Naive B cell (primary cell): ENCODE measurements around the gene ADH1C. TPM values are rescaled to one million over a fixed set of nuclear protein-coding genes. Genes with fewer than 3 reads are reported as not detected.

Source experiments
- ATAC-seq, 2 donors: fragments of 150-1000 bp; cut with Tn5 transposase; 2 replicates each; pipeline ENCODE4 v1.10.0; 2021; ENCODE audit warnings: low read depth in 2 of 2, mild to moderate bottlenecking in 2 of 2, moderate library complexity in 2 of 2
- DNase-seq: peaks from one replicate; pipeline ENCODE4 v3.0.0; 2022
- H3K27ac Mint-ChIP-seq, 6 donors: one replicate each; pipeline ENCODE4 v1.8.0; 2020 to 2022; ENCODE audit warnings: mild to moderate bottlenecking in 6 of 6, mixed read lengths in 6 of 6, moderate library complexity in 5 of 6, inconsistent platforms in 2 of 6
- H3K27me3 Mint-ChIP-seq, 3 donors: one replicate each; pipeline ENCODE4 v1.8.0; 2021 to 2022; ENCODE audit warnings: mixed read lengths in 3 of 3, mild to moderate bottlenecking in 1 of 3
- H3K36me3 Mint-ChIP-seq, 2 donors: one replicate each; pipeline ENCODE4 v1.8.0; 2020 to 2022; ENCODE audit warnings: mixed read lengths in 2 of 2, inconsistent platforms in 1 of 2, mild to moderate bottlenecking in 1 of 2
- H3K4me1 Mint-ChIP-seq, 3 donors: one replicate each; pipeline ENCODE4 v1.8.0; 2020 to 2022; ENCODE audit warnings: mixed read lengths in 3 of 3, inconsistent platforms in 1 of 3, mild to moderate bottlenecking in 1 of 3, moderate library complexity in 1 of 3
- H3K4me3 Mint-ChIP-seq, 8 donors: one replicate each; pipeline ENCODE4 v1.8.0; 2020 to 2022; ENCODE audit warnings: mild to moderate bottlenecking in 8 of 8, mixed read lengths in 8 of 8, moderate library complexity in 8 of 8, inconsistent platforms in 2 of 8
- H3K9me3 Mint-ChIP-seq, 7 donors: one replicate each; pipeline ENCODE4 v1.8.0; 2020 to 2022; ENCODE audit warnings: mixed read lengths in 7 of 7, mild to moderate bottlenecking in 5 of 7, inconsistent platforms in 2 of 7, moderate library complexity in 1 of 7
- polyA plus RNA-seq, 6 donors: library from polyadenylated mRNA; unstranded; fragments of 300-500 nt; fragmentation: Illumina TruSeq; gene quantifications; one replicate each; pipeline ENCODE4 v1.2.3, GENCODE V29; 2021; ENCODE audit warnings: low read depth in 6 of 6

The ADH1C gene
- polyA plus RNA-seq, 6 donors from 2014 or later, result not detected

- Mint-ChIP-seq H3K27ac (no peak overlapping the region), H3K36me3 (no peaks in the 10 kb centered on the region), H3K4me3 (no peak overlapping the region), H3K27me3 (peaks cover 0 to 7% (median 3%) of the 10 kb centered on the region in 3 donors), H3K9me3 (peaks cover 0 to 1% (median 0%) of the 10 kb centered on the region in 7 donors), H3K4me1 (no peaks in the 10 kb centered on the region)
- no peak for ATAC-seq
- DNase-seq, result no peak
These were observed 38.3 kb downstream of the ADH1C start for GRCh38 chr4:99314211-99314610.

GRCh38 chr4:99310389-99310788, 42.2 kb downstream of the ADH1C start:
- no peaks in the 10 kb centered on the region for H3K9me3 Mint-ChIP-seq
- DNase-seq, result no peak
- H3K4me3 Mint-ChIP-seq, result no peak overlapping the region
- no peak overlapping the region for H3K27ac Mint-ChIP-seq
- H3K36me3 Mint-ChIP-seq, result no peaks in the 10 kb centered on the region
- no peak for ATAC-seq
- H3K27me3 Mint-ChIP-seq, result peaks cover 0 to 10% (median 0%) of the 10 kb centered on the region in 3 donors
- no peaks in the 10 kb centered on the region for H3K4me1 Mint-ChIP-seq

DNA sequence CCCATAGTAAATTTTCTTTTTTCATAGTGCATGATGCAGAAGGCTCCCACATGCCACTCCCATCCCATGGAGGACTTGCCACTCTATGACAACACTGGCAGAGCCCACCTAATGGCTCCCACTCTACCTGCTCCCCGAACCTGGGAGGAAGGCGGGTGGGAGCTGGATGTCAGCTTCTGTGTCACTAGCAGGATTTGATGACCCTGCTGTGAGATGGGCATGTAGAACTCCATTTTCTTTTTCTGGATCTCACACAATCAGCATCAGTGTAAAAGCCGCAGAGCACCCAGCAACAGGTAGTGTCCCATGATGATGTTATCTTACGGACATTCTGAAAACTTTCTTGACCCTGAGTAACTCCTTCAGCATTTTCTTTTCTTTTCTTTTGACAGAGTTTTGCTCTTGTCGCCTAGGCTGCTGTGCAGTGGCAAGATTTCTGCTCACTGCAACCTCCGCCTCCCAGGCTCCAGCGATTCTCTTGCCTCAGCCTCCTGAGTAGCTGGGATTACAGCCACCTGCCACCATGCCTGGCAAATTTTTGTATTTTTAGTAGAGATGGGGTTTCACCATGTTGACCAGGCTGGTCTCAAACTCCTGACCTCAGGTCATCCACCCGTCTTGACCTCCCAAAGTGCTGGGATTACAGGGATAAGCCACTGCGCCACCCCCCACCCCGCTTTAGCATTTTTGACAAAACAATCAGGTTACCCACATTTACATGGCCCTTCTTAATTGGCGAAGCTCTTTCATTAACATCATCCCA, 46.7 kb downstream of the ADH1C start:
- DNase-seq (no peak), ATAC-seq (no peak)
- H3K27me3 Mint-ChIP-seq, result peaks cover 0 to 4% (median 0%) of the 10 kb centered on the region in 3 donors
- no peak overlapping the region for H3K4me3 Mint-ChIP-seq
- no peaks in the 10 kb centered on the region for H3K36me3 Mint-ChIP-seq
- H3K9me3 Mint-ChIP-seq, result peaks cover 0 to 10% (median 5%) of the 10 kb centered on the region in 7 donors
- H3K4me1 Mint-ChIP-seq, result no peaks in the 10 kb centered on the region
- no peak overlapping the region for H3K27ac Mint-ChIP-seq

- H3K27me3 Mint-ChIP-seq, result no peaks in the 10 kb centered on the region
These were observed 51.0 kb downstream of the ADH1C start for GRCh38 chr4:99301376-99302164.

DNA sequence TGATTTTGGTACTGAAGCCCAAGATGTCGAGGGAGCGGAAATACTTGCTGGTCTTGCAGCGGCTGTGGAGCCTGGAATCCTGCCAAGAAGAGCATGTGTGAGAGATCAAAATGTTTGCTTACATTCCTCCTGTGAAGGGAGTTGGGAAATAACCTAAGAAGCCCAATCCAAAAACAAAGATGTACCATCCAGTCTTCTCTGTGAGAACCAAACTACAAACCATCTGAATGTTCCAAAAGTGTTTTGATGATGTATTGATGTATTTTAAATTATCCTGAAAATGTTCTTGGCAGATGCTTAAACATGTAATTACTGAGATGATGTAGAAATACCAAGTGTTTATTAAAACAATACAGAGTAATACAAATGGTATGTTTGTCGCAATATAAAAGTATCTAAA, 51.6 kb downstream of the ADH1C start:
- H3K27ac Mint-ChIP-seq, result no peak overlapping the region
- H3K9me3 Mint-ChIP-seq, result peaks cover 5 to 43% (median 20%) of the 10 kb centered on the region in 7 donors

More at GRCh38 chr4:99301376-99302164, 51.0 kb downstream of the ADH1C start:
- DNase-seq (no peak), ATAC-seq (no peak)
- no peaks in the 10 kb centered on the region for H3K36me3 Mint-ChIP-seq
- H3K27ac Mint-ChIP-seq, result no peak overlapping the region
- H3K4me1 Mint-ChIP-seq, result no peaks in the 10 kb centered on the region
- peaks cover 0 to 38% (median 17%) of the 10 kb centered on the region in 7 donors for H3K9me3 Mint-ChIP-seq
- H3K4me3 Mint-ChIP-seq, result no peak overlapping the region

DNA sequence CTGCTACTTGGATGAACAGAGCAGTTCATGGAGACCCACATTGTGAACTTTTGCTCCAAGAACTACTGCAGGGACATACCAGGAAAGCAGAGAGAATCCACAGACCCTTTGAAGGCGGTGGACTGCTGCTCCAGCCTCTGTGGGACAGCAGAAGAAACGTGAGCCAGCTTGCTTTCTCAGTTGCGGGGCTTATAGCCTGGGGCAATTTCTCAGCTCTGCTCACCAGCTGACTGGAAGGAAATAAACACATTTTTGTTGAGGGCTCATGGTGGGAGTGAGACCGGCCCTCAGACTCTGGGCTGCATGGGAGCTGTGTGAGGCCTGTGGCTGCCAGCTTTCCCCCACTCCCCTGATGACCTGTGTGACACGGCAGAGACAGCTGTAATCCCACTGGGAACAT, 59.2 kb downstream of the ADH1C start:
- DNase-seq (no peak), ATAC-seq (no peak)
- Mint-ChIP-seq H3K27ac (no peak overlapping the region), H3K9me3 (peaks cover 14 to 53% (median 25%) of the 10 kb centered on the region in 7 donors), H3K4me1 (no peaks in the 10 kb centered on the region), H3K27me3 (no peaks in the 10 kb centered on the region), H3K4me3 (no peak overlapping the region), H3K36me3 (peaks cover 9 to 11% of the 10 kb centered on the region in 2 donors)

More for the DNA sequence above, 51.6 kb downstream of the ADH1C start:
- H3K27me3 Mint-ChIP-seq, result no peaks in the 10 kb centered on the region
- DNase-seq (no peak), ATAC-seq (no peak)
- H3K36me3 Mint-ChIP-seq, result no peaks in the 10 kb centered on the region
- no peaks in the 10 kb centered on the region for H3K4me1 Mint-ChIP-seq
- H3K4me3 Mint-ChIP-seq, result no peak overlapping the region

GRCh38 chr4:99290848-99291786, 61.4 kb downstream of the ADH1C start, which contains the start of gene ADH1A:
Gene ADH1A (minus strand): TSS chr4:99290985. CDS start chr4:99290914, 71 bp downstream.
- Mint-ChIP-seq H3K27me3 (no peaks in the 10 kb centered on the region), H3K9me3 (peaks cover 6 to 31% (median 20%) of the 10 kb centered on the region in 7 donors), H3K27ac (no peak within 1 kb of the TSS), H3K36me3 (peaks cover 9 to 11% of the 10 kb centered on the region in 2 donors), H3K4me3 (no peak within 1 kb of the TSS), H3K4me1 (no peaks in the 10 kb centered on the region)
- ATAC-seq (no peak), DNase-seq (no peak)

Other genes starting within 250 kb of the ADH1C start
- not detected for gene ADH4, start 208.4 kb downstream of the ADH1C start, polyA plus RNA-seq
- gene ADH6, start 133.5 kb downstream of the ADH1C start, polyA plus RNA-seq, result under 1 TPM in 1 of 6 donors, not detected in 5; 0.64 TPM
- gene ADH1A, start 61.8 kb downstream of the ADH1C start, polyA plus RNA-seq, result not detected
- not detected for gene ADH1B, start 31.3 kb downstream of the ADH1C start, polyA plus RNA-seq
- not detected for gene ADH7, start 82.6 kb upstream of the ADH1C start, polyA plus RNA-seq
- not detected for gene C4orf17, start 158.3 kb upstream of the ADH1C start, polyA plus RNA-seq
- 1 to 10 TPM in 5 of 6 donors, not detected in 1; 2.6 to 5.6 (median 3.2) TPM for gene TRMT10A, start 211.3 kb upstream of the ADH1C start, polyA plus RNA-seq
- gene MTTP, start 222.1 kb upstream of the ADH1C start, polyA plus RNA-seq, result not detected